GF-D8 (cell line): ENCODE data around the gene RHOV.
"Not testable (repeated sequence)": the region's sequence is repeated elsewhere in the genome, so short reads cannot be mapped to it uniquely, and the experiment has no call there.

Experiments
- DNase-seq: peaks from one replicate; lab custom pipeline; 2025; lab: John Stamatoyannopoulos, UW

RHOV gene

GRCh38 chr15:40872791-40873693 lies 992 bp downstream of the RHOV start:
- DNase-seq: no peak

DNA sequence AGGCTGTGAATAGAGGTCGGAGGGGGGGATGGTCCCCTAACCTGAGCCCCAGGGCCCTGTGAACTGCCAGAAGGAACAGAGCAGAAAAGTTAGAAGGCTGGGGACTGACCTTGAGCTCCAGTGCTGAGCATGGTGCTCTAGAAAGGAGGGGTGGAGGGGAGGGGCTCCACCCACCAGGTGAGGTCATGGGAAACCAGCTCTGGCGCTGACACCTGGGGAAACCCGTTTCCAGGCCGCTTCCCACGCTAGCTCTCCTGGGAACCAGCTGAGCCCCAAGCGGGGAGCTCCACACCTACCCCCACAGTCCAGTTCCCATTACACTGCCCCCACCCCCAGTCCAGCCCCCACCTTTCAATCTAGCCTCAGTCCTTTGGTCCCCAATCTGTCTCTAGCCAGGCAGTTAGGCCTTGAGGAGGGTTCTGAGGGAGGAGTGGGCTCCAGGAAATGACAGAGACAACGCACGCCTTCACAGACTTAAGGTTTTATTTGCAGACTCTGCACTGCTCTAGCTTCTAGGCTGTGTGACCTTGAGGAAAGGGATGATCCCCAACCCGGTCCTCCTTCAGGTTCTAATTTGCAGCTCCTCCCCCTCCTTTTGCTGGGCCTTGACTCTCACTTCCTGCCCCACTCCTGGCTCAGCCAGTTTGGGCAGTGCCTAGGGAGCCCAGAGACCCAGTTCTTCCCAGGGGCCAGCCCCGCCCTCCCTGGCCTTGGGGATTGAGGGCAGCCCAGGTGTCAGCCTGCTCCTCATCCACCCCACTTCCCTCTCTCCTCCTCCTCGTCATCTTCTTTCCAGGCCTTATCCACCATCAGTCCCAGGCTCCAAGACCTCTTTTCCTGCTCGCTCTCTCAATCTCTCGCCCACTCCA lies 2.1 kb downstream of the RHOV start:
- no peak for DNase-seq

DNA sequence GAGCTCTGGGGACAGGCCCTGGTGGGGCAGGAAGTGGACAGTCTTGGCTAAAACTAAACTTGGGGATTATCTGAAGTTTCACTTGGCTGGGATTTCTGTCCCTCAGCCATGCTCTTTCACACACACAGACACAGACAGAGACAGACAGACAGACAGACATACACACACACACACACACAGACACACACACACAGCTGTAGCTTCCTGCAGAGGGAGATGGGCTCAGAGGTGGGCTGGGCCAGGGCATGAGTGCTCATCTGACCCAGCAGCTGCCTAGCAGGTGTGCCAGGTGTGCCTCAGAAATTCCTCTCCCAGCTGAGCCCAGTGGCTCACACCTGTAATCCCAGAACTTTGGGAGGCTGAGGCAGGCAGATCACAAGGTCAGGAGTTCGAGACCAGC lies 3.3 kb downstream of the RHOV start:
- DNase-seq: no peak

DNA sequence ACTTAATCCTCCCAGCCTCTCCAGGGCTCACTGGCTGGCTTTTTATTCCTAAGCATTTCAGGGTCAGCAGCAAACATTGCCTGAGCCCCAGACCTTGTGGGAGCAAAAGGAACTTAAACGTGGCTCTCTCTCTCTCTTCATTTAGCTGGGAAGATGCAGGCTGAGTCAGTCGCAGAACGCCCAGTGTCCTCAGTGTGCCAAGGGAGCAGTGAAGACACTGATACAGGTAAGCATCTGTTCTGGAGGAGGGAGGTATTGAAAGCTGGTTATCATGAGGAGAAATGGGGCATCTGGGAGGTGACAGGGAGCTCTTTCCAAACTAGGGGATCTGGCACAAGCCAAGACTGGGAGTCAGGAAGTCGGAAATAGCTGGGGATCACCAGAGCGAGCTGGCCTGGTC lies 4.3 kb downstream of the RHOV start:
- DNase-seq: no peak

GRCh38 chr15:40867199-40867598 lies 6.8 kb downstream of the RHOV start:
- no peak for DNase-seq

- DNase-seq: no peak
Measured at GRCh38 chr15:40863660-40864270, 10.3 kb downstream of the RHOV start.

- not testable (repeated sequence) for DNase-seq
Measured at GRCh38 chr15:40861147-40861546, 12.9 kb downstream of the RHOV start.

- DNase-seq: peak; percentile 15
Measured at GRCh38 chr15:40859206-40859851, 14.7 kb downstream of the RHOV start.

GRCh38 chr15:40858706-40859105 lies 15.3 kb downstream of the RHOV start:
- no peak for DNase-seq

GRCh38 chr15:40857601-40858341 lies 16.3 kb downstream of the RHOV start:
- DNase-seq: no peak

- no peak for DNase-seq
Measured at GRCh38 chr15:40856746-40857145, 17.3 kb downstream of the RHOV start.

DNA sequence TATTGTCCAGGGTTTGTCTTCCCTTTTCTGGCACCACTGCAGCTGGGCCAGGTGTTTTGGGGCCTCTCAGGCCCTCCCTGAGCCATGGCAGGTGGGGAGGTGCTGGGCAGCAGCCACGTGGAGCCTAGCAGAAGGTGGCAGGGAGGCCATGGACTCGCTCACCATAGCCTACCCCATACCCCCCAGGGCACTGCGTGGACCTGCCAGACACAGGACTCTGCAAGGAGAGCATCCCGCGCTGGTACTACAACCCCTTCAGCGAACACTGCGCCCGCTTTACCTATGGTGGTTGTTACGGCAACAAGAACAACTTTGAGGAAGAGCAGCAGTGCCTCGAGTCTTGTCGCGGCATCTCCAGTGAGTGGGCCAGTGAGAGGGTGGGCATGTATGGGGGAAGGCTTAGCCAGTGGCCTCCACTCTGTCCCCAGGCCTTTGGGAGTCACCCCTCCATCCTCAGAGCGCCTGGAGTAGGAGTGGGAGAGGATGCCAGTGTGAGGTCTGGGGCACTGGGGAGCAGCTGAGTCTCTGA lies 18.3 kb downstream of the RHOV start:
- no peak for DNase-seq

- DNase-seq: no peak
Measured at GRCh38 chr15:40854161-40854560, 19.9 kb downstream of the RHOV start.

DNA sequence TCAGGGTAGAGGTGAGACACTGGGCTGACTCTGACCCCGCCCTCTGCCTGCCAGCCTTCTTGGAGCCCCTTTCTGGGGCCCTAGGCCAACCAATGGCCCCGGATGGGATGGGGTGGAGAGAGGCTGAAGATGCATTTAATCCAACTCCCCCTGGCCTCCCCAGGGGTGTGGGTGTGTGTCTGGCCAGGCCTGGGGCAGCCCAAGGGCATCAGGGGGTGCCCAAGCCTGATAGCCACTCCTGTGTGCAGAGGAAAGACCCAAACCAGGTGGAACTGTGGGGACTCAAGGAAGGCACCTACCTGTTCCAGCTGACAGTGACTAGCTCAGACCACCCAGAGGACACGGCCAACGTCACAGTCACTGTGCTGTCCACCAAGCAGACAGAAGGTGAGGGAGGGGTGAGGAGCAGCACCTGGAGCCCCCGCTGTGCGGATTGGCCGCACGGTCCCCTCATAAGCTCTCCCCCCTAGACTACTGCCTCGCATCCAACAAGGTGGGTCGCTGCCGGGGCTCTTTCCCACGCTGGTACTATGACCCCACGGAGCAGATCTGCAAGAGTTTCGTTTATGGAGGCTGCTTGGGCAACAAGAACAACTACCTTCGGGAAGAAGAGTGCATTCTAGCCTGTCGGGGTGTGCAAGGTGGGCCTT lies 20.7 kb downstream of the RHOV start:
- no peak for DNase-seq

- DNase-seq: no peak
Measured at GRCh38 chr15:40852529-40852928, 21.5 kb downstream of the RHOV start.

DNA sequence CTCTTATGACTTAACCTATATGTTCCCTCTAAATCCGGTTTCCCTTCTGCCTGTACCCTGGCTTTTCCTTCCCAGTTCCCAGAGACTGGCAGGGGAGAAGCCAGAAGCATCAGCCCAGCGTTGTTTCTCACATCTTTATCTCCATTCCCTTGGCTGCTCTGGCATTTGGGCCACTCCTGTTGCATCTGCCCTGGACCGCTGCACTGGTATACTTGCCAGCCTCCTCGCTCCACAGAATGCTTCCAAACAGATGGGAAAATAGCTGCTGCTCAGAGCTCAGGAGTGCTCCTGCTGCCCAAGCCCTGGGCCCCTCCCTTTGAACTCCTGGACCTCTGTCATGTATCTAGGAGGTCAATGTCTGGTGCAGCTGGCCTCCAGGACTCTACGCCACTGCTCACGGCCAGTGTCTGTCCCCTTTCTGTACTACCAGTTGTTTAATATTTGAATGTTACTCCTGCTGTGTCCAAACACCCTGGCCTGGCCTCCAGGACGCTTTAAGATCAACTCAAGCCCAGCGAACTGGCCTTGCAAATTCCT lies 23.4 kb downstream of the RHOV start:
- DNase-seq: no peak

DNA sequence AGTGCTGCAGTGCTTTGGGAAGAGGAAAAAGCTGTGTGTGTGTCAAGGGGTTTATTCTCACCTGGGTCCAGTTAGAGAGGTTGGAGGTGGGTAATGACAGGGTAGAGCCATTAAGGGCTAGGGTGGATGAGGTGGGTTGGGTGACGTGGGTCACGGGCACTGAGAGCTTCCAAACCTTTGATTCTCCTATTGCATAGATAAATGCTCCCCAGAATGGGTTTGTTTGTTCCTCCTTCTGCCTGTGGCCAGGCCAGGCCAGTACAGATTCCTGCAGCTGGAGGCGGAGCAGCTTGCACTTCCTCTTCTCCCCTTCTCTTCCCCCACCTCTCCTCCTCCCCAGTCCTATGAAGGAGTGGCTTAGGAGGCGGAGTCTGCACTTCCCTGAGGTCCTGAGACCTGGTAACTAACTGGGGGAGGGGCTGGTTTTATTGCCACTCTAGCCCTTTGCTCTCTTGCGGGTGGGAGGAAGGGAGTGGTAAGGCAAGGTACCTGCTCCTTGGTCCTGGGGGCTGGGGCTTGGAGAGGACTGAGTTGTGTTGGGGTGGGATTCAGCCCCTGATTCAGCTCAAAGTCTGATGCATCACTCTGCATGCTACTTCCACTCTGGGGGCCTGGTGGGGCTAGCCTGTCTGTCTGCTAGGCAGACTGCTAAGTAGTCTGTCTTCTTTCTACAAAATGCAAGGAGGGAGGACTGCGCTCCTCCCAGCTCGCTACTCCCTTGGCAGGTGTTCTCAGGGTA lies 26.6 kb downstream of the RHOV start:
- peak; percentile 71 for DNase-seq

- DNase-seq: no peak
Measured at GRCh38 chr15:40846841-40847222, 27.2 kb downstream of the RHOV start.

DNA sequence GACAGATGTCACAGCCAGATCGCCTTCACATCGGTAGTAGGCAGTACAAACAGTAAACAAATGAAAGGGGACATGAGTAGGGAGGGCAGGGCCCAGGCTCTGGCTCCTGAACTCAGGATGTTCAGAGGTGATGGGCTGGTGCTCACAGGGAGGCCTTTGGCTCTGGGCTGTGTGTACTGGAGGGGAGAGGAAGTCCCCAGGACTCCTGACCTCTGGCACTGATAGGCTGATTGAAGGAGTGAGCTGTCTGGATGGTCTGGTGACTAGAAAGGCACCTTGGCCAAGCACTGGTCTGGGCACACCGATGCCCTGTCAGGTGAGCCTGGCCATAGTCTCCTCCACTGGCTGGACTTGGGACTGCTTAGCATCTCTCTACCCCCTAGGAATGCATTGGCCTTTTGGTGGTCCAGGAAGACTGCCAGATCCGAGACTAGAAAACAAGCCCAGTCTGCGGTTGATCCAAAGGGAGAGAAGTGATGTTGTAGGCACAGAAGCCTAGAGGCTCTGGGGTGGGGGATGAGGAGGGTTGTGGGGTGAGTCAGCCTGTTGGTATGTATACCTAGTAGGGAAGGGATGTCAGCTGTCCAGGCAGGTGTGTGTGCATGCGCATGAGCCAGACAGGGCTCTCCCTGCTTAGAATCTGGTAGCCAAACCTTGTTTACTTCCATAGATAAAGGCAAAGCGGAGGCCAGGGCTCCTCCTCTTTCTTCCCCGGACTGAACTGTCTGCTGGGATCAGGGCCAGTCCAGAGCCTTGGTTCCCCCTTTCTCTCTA lies 28.3 kb downstream of the RHOV start:
- DNase-seq: no peak
